GM23338 (cell line): ENCODE results near the gene PRKAR1A. TPM values are rescaled to one million over a fixed set of nuclear protein-coding genes. Genes with fewer than 3 reads are reported as not detected.

Source experiments
- ATAC-seq: fragments of 200-7000 bp; cut with Tn5 transposase; 3 replicates; pipeline ENCODE4 v1.9.1; 2020
- DNase-seq: peaks from one replicate; pipeline ENCODE4 v3.0.0-alpha.2; 2015; ENCODE audit warnings: low spot score
- H2AFZ ChIP-seq: fragments of 200-600 bp; sonication (generic); 2 replicates; pipeline ENCODE4 v1.8.0; 2016; ENCODE audit warnings: antibody characterized with exemption, mild to moderate bottlenecking, moderate library complexity
- H3F3A ChIP-seq: fragments of 200-600 bp; sonication (generic); replicated peaks from 2 replicates; pipeline ENCODE4 v1.8.0; 2017; ENCODE audit warnings: antibody characterized with exemption, mixed run types, low read depth
- H3K27ac ChIP-seq: fragments of 200-600 bp; sonication (generic); 2 replicates; pipeline ENCODE4 v1.6.1; 2016; ENCODE audit warnings: low read depth
- H3K27me3 ChIP-seq: fragments of 200-600 bp; sonication (generic); 2 replicates; pipeline ENCODE4 v1.8.0; 2016; ENCODE audit warnings: mild to moderate bottlenecking, mixed run types, moderate library complexity; ENCODE audit not compliant: insufficient read depth
- H3K36me3 ChIP-seq: fragments of 200-600 bp; sonication (generic); 2 replicates; pipeline ENCODE4 v1.8.0; 2016; ENCODE audit warnings: mild to moderate bottlenecking; ENCODE audit not compliant: insufficient read depth
- H3K4me1 ChIP-seq: fragments of 200-600 bp; sonication (generic); 2 replicates; pipeline ENCODE4 v1.8.0; 2016; ENCODE audit warnings: mild to moderate bottlenecking, moderate library complexity; ENCODE audit not compliant: insufficient read depth
- H3K4me2 ChIP-seq: fragments of 200-600 bp; sonication (generic); 2 replicates; pipeline ENCODE4 v1.7.1; 2017; ENCODE audit warnings: mixed run types
- H3K4me3 ChIP-seq: fragments of 200-600 bp; sonication (generic); 2 replicates; pipeline ENCODE4 v1.6.1; 2016; ENCODE audit warnings: mixed run types
- H3K79me2 ChIP-seq: fragments of 200-600 bp; sonication (generic); replicated peaks from 2 replicates; pipeline ENCODE4 v1.8.0; 2017; ENCODE audit warnings: mild to moderate bottlenecking; ENCODE audit not compliant: insufficient read depth
- H3K9me2 ChIP-seq: fragments of 200-600 bp; sonication (generic); 2 replicates; pipeline ENCODE4 v1.8.0; 2017; ENCODE audit not compliant: insufficient read depth
- H4K20me1 ChIP-seq: fragments of 200-600 bp; sonication (generic); replicated peaks from 2 replicates; pipeline ENCODE4 v1.8.0; 2017; ENCODE audit warnings: mild to moderate bottlenecking; ENCODE audit not compliant: insufficient read depth
- H3K27ac Mint-ChIP-seq: 2 replicates; pipeline ENCODE4 v1.8.0; 2020; ENCODE audit warnings: inconsistent platforms, mild to moderate bottlenecking, moderate library complexity, mixed read lengths
- H3K27me3 Mint-ChIP-seq: 3 replicates; pipeline ENCODE4 v1.8.0; 2022; ENCODE audit warnings: low read depth, mild to moderate bottlenecking, moderate library complexity, mixed read lengths, inconsistent platforms; ENCODE audit not compliant: insufficient read depth, poor library complexity
- H3K36me3 Mint-ChIP-seq: 3 replicates; pipeline ENCODE4 v1.8.0; 2021; ENCODE audit warnings: low read depth, mild to moderate bottlenecking, inconsistent platforms, moderate library complexity, mixed read lengths
- H3K4me1 Mint-ChIP-seq: 3 replicates; pipeline ENCODE4 v1.8.0; 2020; ENCODE audit warnings: mild to moderate bottlenecking, inconsistent platforms, mixed read lengths
- H3K4me3 Mint-ChIP-seq: 3 replicates; pipeline ENCODE4 v1.8.0; 2021; ENCODE audit warnings: moderate library complexity, mild to moderate bottlenecking, inconsistent platforms, mixed read lengths
- H3K9me3 Mint-ChIP-seq: 3 replicates; pipeline ENCODE4 v1.8.0; 2020; ENCODE audit warnings: moderate library complexity, mild to moderate bottlenecking, inconsistent platforms, mixed read lengths
- CREB1 ChIP-seq: fragments of 250-450 bp; sonication (Bioruptor Pico); IDR thresholded peaks from 2 replicates; pipeline ENCODE4 v1.5.0; 2020; ENCODE audit warnings: low read depth, mild to moderate bottlenecking, moderate library complexity
- CTCF ChIP-seq, 2 experiments: fragments of 200-600 bp in 1 of 2; sonication (generic) in 1 of 2; conservative IDR thresholded peaks; 2 replicates each; pipeline versions ENCODE4 v1.5.1 to v1.6.1; 2016 to 2017; ENCODE audit warnings: antibody characterized with exemption in 2 of 2, low read depth in 2 of 2, mild to moderate bottlenecking in 2 of 2, moderate library complexity in 1 of 2
- EZH2 ChIP-seq: fragments of 200-600 bp; sonication (generic); IDR thresholded peaks from one replicate; pipeline ENCODE4 v1.8.0; 2017; ENCODE audit warnings: antibody characterized with exemption, mild to moderate bottlenecking, low read depth; ENCODE audit not compliant: unreplicated experiment
- EZH2phosphoT487 ChIP-seq: fragments of 200-600 bp; sonication (generic); IDR thresholded peaks from one replicate; pipeline ENCODE4 v1.8.1; 2018; ENCODE audit warnings: antibody characterized with exemption; ENCODE audit not compliant: unreplicated experiment
- JUNB ChIP-seq: IDR thresholded peaks from one replicate; pipeline ENCODE4 v1.6.1; 2016; ENCODE audit warnings: antibody characterized with exemption; ENCODE audit not compliant: unreplicated experiment
- NANOG ChIP-seq: IDR thresholded peaks from 2 replicates; pipeline ENCODE4 v1.6.1; 2016; ENCODE audit warnings: antibody characterized with exemption, borderline replicate concordance
- POLR2AphosphoS5 ChIP-seq: IDR thresholded peaks from 2 replicates; pipeline ENCODE4 v1.6.1; 2016; ENCODE audit warnings: antibody characterized with exemption, low read depth
- REST ChIP-seq: IDR thresholded peaks from one replicate; pipeline ENCODE4 v1.6.1; 2018; ENCODE audit warnings: antibody characterized with exemption; ENCODE audit not compliant: unreplicated experiment
- STAT1 ChIP-seq: IDR thresholded peaks from one replicate; pipeline ENCODE4 v1.6.1; 2016; ENCODE audit warnings: antibody characterized with exemption; ENCODE audit not compliant: unreplicated experiment
- ZNF114 ChIP-seq: fragments of 250-450 bp; sonication (Bioruptor Pico); IDR thresholded peaks from 2 replicates; pipeline ENCODE4 v1.5.0; 2020; ENCODE audit warnings: mild to moderate bottlenecking, moderate library complexity
- ZNF331 ChIP-seq: fragments of 250-450 bp; sonication (Bioruptor Pico); IDR thresholded peaks from 2 replicates; pipeline ENCODE4 v1.5.0; 2020; ENCODE audit warnings: low read depth, mild to moderate bottlenecking, moderate library complexity
- ZNF462 ChIP-seq: fragments of 250-450 bp; sonication (Bioruptor Pico); IDR thresholded peaks from 2 replicates; pipeline ENCODE4 v1.5.0; 2020; ENCODE audit warnings: mild to moderate bottlenecking, moderate library complexity
- polyA plus RNA-seq: library from polyadenylated mRNA; unstranded; fragments of >200 nt; fragmentation: Nextera tagmentation; extraction: Ambion mirVana; gene quantifications from 2 replicates; pipeline ENCODE4 v1.2.1, GENCODE V29; 2016
- total RNA-seq: library from RNA; depleted of rRNA; stranded (reverse); fragments of >200 nt; shearing (Covaris generic); gene quantifications from 2 replicates; pipeline ENCODE4 v1.2.3, GENCODE V29; 2014
- TF ChIP-seq, protein P1 (sequence below): IDR thresholded peaks from 2 replicates; pipeline ENCODE4 v1.6.1; 2016; ENCODE audit warnings: antibody characterized with exemption

Gene PRKAR1A
- total and polyA plus RNA-seq, 2 experiments from 2014 or later, result 90.1 to 100 TPM

GRCh38 chr17:68567035-68567434, 54.8 kb downstream of the PRKAR1A start:
- Histone ChIP-seq H3K36me3 (no peaks in the 10 kb centered on the region), H3K27me3 (no peaks in the 10 kb centered on the region), H3K4me2 (no peak overlapping the region), H4K20me1 (no peaks in the 10 kb centered on the region), H3K4me3 (no peak overlapping the region), H3K79me2 (no peaks in the 10 kb centered on the region), H2AFZ (no peak overlapping the region), H3F3A (no peaks in the 10 kb centered on the region), H3K4me1 (no peaks in the 10 kb centered on the region), H3K9me2 (no peaks in the 10 kb centered on the region), H3K27ac (no peak overlapping the region)
- DNase-seq, result no peak
- ATAC-seq, result no peak
- TF ChIP-seq, protein P1, sequence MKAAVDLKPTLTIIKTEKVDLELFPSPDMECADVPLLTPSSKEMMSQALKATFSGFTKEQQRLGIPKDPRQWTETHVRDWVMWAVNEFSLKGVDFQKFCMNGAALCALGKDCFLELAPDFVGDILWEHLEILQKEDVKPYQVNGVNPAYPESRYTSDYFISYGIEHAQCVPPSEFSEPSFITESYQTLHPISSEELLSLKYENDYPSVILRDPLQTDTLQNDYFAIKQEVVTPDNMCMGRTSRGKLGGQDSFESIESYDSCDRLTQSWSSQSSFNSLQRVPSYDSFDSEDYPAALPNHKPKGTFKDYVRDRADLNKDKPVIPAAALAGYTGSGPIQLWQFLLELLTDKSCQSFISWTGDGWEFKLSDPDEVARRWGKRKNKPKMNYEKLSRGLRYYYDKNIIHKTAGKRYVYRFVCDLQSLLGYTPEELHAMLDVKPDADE, result no peak
- TF ChIP-seq JUNB, result no peak
- no peak for TF ChIP-seq CREB1 (CRISPR knock-in tag)
- TF ChIP-seq REST, result no peak
- no peak for TF ChIP-seq CTCF (conservative IDR thresholded peaks at IDR 0.05; ENCODE audit: low read depth in 2 of 2)
- no peak for TF ChIP-seq NANOG
- TF ChIP-seq POLR2AphosphoS5, result no peak
- no peak for TF ChIP-seq ZNF331 (CRISPR knock-in tag)
- TF ChIP-seq ZNF462 (CRISPR knock-in tag), result no peak
- TF ChIP-seq EZH2, result no peak
- no peak for TF ChIP-seq STAT1
- no peak for TF ChIP-seq ZNF114 (CRISPR knock-in tag)
- TF ChIP-seq EZH2phosphoT487, result no peak
- H3K27ac Mint-ChIP-seq, result no peak overlapping the region
- H3K27me3 Mint-ChIP-seq, result no peaks in the 10 kb centered on the region
- H3K4me3 Mint-ChIP-seq, result no peak overlapping the region
- H3K4me1 Mint-ChIP-seq, result no peaks in the 10 kb centered on the region
- H3K9me3 Mint-ChIP-seq, result peaks cover 3% of the 10 kb centered on the region; the same call in 1 of the 3 replicates
- H3K36me3 Mint-ChIP-seq, result no peaks in the 10 kb centered on the region
